ENCODE results near the gene RGS6.
A peak's percentile ranks its signal among the peaks of the same experiment; 100 is the strongest.

The RGS6 gene

GRCh38 chr14:72333357-72333756 lies 401.1 kb downstream of the RGS6 start:
- DNase-seq, result no peak

DNA sequence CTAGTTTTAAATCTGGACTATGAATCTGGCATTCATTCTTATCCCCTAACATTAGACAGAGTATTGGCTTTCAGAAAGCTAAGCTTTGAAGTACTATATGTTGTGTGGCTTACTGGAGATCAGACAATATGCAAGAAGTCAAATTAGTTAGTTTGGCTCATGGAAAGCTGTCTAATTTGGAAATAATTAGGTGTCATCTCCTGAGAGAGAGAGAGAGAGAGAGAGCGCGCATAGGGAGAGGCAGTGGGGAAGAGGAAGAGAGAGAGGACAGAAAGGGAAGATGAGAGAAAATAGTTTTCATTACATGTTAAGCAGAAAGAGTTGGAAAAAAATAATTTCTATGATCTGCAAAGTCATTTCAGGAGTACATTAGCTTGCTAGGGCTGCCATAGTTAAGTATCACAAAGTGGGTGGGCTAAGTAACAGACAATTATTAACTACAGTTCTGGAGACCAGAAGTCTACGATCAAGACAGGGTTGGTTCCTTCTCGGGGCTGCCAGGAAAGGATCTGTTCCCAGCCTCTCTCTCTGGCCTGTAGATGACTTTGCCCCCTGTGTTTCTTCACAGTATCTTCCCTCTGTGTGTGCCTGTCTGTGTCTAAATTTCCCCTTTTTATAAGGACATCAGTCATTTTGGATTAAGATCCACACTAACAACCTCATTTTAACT lies 404.2 kb downstream of the RGS6 start:
- no peak for DNase-seq

- DNase-seq, result no peak
Observed at GRCh38 chr14:72341237-72341636, 409.0 kb downstream of the RGS6 start.

GRCh38 chr14:72341686-72342085 lies 409.5 kb downstream of the RGS6 start:
- no peak for DNase-seq

- no peak for DNase-seq
Observed at GRCh38 chr14:72347118-72347517, 414.9 kb downstream of the RGS6 start.

GRCh38 chr14:72350215-72350614 lies 418.0 kb downstream of the RGS6 start:
- no peak for DNase-seq

- DNase-seq, result no peak
Observed at GRCh38 chr14:72352012-72352411, 419.8 kb downstream of the RGS6 start.

GRCh38 chr14:72366619-72367018 lies 434.4 kb downstream of the RGS6 start:
- no peak for DNase-seq

DNA sequence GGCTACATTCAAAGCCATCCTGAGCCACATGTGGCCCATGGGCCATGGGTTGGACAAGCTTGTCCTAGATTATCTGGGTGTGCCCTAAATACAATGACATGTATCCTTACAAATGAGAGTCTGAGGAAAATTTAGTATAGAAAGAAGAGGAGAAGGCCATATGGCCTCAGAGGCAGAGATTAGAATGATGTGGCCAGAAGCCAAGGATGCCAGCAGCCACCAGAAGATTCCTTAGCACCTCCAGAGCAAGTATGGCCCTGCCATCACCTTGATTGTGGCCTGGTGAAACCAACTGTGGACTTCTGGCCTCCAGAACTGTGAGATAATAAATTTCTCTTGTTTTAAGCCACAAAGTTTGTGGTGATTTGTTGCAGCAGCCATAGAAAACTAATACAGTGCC lies 436.9 kb downstream of the RGS6 start:
- DNase-seq, result no peak

GRCh38 chr14:72377016-72377415 lies 444.8 kb downstream of the RGS6 start:
- DNase-seq, result no peak

DNA sequence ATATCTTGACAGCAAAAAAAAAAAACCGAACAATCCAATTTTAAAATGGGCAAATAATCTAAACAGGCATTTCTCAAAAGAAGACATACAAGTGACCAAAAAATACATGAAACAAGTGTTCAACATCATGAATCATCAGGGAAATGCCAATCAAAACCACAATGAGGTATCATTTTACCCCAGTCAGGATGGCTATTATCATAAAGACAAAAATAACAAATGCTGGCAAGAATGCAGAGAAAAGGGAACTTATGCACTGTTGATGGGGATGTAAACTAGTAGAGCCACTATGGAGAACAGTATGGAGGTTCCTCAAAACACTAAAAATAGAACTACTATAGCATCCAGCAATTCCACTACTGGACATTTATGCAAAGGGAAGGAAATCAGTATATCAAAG lies 448.2 kb downstream of the RGS6 start:
- DNase-seq, result peak in 1 of 2 donors; percentile 9

DNA sequence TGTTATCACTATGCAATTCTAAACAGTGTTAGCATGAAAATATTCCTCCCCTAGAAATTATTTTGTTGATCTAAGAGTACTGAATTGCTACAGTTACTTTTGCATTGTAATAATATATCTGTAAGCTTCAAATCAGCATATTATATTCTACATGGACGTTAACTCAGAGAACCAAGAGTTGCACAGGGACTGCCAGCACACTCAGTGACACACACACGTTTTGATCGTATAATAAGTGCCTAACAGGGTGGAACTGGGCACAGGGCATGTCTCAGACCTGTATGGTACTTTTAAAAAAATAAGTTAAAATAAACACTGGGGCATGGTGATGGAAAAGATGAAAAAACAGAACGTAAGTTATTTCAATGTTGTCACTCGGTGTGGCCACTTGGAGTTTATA lies 451.6 kb downstream of the RGS6 start:
- no peak for DNase-seq

DNA sequence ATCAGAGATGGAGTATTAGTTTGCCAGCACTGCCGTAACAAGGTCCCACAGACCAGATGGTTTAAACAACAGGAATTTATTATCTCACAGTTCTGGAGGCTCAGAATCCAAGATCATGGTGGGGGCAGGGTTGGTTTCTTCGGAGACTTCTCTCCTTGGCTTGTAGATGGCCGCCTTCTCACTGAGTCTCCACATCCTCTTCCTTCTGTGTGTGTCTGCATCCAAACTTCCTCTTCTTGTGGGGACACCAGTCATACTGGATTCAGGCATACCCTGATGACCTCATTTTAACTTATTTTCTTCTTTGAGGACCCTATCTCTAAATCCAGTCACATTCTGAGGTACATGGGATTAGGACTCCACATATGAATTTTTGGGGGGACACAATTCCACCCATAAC lies 455.5 kb downstream of the RGS6 start:
- DNase-seq, result no peak

- no peak for DNase-seq
Observed at GRCh38 chr14:72389200-72389599, 457.0 kb downstream of the RGS6 start.

DNA sequence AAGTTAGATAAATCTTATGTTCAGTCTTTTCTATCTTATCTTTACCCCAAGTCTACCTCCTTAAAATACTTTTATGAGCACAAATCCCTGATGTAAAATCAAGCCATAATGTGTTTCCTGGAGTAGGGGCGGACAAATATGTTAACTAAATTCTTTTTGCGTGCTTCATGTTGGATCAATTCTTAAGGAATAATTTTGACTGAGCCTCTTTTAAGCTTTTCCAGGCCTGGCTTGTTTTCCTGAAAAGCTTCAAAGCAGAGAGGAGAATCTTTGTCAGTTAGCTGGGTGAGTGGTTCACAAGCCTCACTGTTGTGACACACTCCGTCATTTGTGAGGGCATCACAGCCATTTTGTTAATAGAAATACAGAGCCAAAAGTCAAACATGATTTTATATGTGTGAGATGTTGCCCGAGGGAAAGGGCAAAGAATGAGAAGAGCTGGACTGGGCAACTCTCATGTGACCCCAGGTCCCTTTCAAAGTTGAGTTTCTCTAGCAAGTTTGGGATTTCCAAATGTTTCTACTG lies 468.9 kb downstream of the RGS6 start:
- no peak for DNase-seq

- peak in 1 of 2 donors; percentile 23 for DNase-seq
Observed at GRCh38 chr14:72401632-72402376, 469.6 kb downstream of the RGS6 start.

DNA sequence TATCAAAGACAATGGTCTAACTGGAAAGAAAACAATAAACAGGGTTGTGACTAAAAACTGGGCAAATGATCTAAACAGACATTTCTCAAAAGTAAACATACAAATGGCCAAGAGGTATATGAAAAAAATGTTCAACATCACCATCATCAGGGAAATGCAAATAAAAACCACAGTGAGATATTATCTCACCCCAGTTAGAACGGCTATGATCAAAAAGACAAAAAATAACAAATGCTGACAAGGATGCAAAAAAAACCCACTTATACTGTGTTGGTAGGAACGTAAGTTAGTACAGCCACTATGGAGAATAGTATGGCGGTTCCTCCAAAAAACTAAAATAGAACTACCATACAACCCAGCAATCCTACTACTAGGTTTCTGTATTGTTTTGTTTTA lies 470.1 kb downstream of the RGS6 start:
- no peak for DNase-seq

GRCh38 chr14:72404106-72404774 lies 472.0 kb downstream of the RGS6 start:
- no peak for DNase-seq

DNA sequence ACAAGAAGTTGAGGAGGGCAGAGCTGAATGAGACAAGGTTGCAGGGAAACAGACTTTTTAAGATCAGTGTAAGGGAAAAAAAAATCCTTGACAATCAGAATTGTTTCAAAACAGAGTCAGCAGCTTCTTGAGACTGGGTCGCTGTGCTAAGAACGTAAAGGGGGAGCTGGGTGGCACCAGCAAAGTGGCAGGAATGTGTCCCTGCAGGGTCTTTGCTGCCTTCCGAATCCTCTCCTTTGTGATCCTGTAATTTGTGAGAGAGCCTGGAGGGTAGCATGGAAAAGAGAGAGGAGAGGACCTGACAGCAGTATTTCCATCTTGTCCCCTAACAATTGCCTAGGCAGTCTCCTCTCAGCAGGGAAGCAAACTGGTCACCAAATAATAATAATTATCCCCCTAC lies 472.8 kb downstream of the RGS6 start:
- no peak for DNase-seq

DNA sequence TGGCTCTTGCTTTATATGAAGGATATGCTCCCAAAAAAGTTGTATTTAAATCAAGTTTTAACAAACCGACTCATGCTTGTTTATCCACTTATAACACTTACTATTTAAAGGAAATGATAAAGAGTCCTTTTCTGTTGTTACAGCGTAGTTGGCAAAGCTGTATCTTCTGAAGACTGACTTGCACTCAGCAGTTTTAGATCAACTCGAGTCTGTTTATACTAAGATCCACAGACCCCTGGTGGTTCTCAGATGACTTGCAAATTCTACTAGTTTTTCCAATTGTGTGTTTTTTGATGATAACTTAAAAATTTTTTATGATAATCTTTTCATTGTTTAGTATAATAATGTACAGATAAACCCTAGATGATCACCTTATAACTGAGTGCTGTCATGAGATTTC lies 475.8 kb downstream of the RGS6 start:
- DNase-seq, result no peak

- DNase-seq, result no peak
Observed at GRCh38 chr14:72409047-72409446, 476.8 kb downstream of the RGS6 start.

DNA sequence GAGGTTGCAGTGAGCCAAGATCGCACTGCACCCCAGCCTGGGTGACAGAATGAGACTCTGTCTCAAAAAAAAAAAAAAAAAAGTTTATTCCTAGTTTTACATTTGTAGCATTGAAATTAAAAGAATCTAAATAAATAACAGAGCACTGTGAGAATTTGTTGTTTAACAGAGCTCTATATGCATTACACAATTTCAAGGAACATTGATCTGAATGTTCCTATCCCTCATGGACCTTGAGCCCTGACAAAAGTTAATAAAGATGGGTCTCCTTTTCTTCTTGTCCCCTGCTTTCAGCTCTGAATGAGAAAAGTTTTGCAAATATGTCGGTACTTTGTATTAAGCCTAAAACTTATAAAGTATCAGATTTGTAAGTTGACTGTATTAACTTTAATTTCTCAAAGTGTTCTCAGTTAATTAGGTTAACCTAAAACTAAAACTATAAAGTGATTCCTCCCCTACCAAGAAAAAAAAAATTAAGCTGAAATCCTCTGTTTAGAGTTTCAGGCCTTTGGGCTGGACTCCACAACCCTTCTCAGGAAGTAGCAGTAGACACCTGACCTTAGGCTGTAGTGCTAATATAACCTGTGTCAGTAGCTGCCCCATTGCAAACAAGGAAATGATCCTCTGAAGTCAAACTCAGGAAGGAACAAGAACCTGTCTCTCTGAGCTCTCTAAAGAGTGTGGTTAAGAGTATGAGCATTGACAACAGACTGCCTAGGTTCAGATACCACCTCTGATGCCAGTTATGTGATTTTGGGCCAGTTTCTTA lies 484.0 kb downstream of the RGS6 start:
- no peak for DNase-seq

GRCh38 chr14:72416892-72417291 lies 484.7 kb downstream of the RGS6 start:
- no peak for DNase-seq

All from bone marrow (tissue), 2 donors.